ENCODE measurements around the gene PFKM. TPM values are rescaled to one million over a fixed set of nuclear protein-coding genes. Genes with fewer than 3 reads are reported as not detected.

The PFKM gene
- total and polyA plus RNA-seq, 2 of the 4 experiments (the other 2 are of a cell fraction): 56.7 to 82.6 TPM

- dilution Hi-C loops (cut with HindIII; ENCODE audit: low sequenced_read_pairs, unreplicated experiment) (no loop called here), in situ Hi-C loops (cut with MboI; ENCODE audit: low sequenced_read_pairs) (no loop called here), intact Hi-C loops (cut with micrococcal nuclease) (no loop called here)
- Histone ChIP-seq H4K20me1 (ENCODE audit: insufficient read depth, low read length) (no peaks in the 10 kb centered on the region), H2BK5ac (ENCODE audit: low read depth, low read length, poor library complexity, severe bottlenecking) (no peak overlapping the region), H2BK120ac (ENCODE audit: low read depth, low read length) (no peak overlapping the region), H4K8ac (ENCODE audit: low read depth in 2 of 2, low read length in 2 of 2) (no peak overlapping the region), H3K9me1 (ENCODE audit: insufficient read depth, low read length) (peaks cover 4% of the 10 kb centered on the region; the same call in 1 of the 2 replicates), H3K27me3 (ENCODE audit: control insufficient read depth, insufficient read depth, low read length) (no peaks in the 10 kb centered on the region), H3K27ac (ENCODE audit: insufficient read depth, low read length) (no peak overlapping the region), H2AK5ac (ENCODE audit: low read depth, low read length) (no peak overlapping the region), H3K14ac (replicated peaks; ENCODE audit: low read depth, low read length) (no peak overlapping the region), H2AFZ (replicated peaks; ENCODE audit: low read length, poor library complexity) (no peak overlapping the region), H2AK9ac (replicated peaks; ENCODE audit: low read depth, low read length, poor library complexity) (no peak overlapping the region), H3K56ac (ENCODE audit: extremely low read depth, insufficient read depth, low read length) (no peak overlapping the region), H4K91ac (ENCODE audit: insufficient read depth, low read depth, low read length) (no peak overlapping the region), H2BK15ac (ENCODE audit: low read depth, low read length) (no peak overlapping the region), H3K4me1 (ENCODE audit: control insufficient read depth, insufficient read depth, low read length) (no peaks in the 10 kb centered on the region; the same call in 1 of the 2 replicates), H3K9ac (ENCODE audit: low read depth, low read length) (no peak overlapping the region), H2BK20ac (ENCODE audit: low read depth, low read length) (no peak overlapping the region), H3K4me2 (ENCODE audit: low read depth, low read length) (no peak overlapping the region), H3K36me3 (ENCODE audit: control insufficient read depth, insufficient read depth, low read length) (peaks cover 36% of the 10 kb centered on the region), H3K79me1 (ENCODE audit: low read depth in 1 of 2, low read length in 2 of 2) (peaks cover 4 to 27% of the 10 kb centered on the region in 2 experiments; a peak in 3 of 4 replicates), H3K9me3 (ENCODE audit: control insufficient read depth, insufficient read depth, low read length) (no peaks in the 10 kb centered on the region), H3K4ac (ENCODE audit: low read depth, low read length) (no peak overlapping the region), H3K18ac (ENCODE audit: low read depth, low read length) (no peak overlapping the region), H3K4me3 (ENCODE audit: insufficient read depth, low read depth, low read length) (no peak overlapping the region), H3K23ac (ENCODE audit: low read depth, low read length) (no peak overlapping the region), H4K5ac (ENCODE audit: low read depth, low read length) (no peak overlapping the region)
- TF ChIP-seq NFE2L2 (IDR thresholded peaks at IDR 0.05; ENCODE audit: low read depth, low read length): no peak
- no peak for TF ChIP-seq BHLHE40 (IDR thresholded peaks at IDR 0.05; ENCODE audit: low read depth, low read length)
- TF ChIP-seq MAFK (IDR thresholded peaks at IDR 0.05; ENCODE audit: low read depth, low read length): no peak
- no peak for TF ChIP-seq POLR2A (IDR thresholded peaks at IDR 0.05; ENCODE audit: low read depth, low read length)
- TF ChIP-seq ELK1 (IDR thresholded peaks at IDR 0.05; ENCODE audit: borderline replicate concordance, low read depth, low read length): no peak
- TF ChIP-seq RCOR1 (IDR thresholded peaks at IDR 0.05; ENCODE audit: insufficient replicate concordance, low read length): no peak
- TF ChIP-seq SMC3 (IDR thresholded peaks at IDR 0.05; ENCODE audit: low read depth, low read length): no peak
- no peak for TF ChIP-seq FOS (IDR thresholded peaks at IDR 0.05; ENCODE audit: low read depth, low read length)
- no peak for TF ChIP-seq RAD21 (IDR thresholded peaks at IDR 0.05; ENCODE audit: low read length)
- no peak for TF ChIP-seq CEBPB (IDR thresholded peaks at IDR 0.05; ENCODE audit: low read depth, low read length)
- TF ChIP-seq MXI1 (IDR thresholded peaks at IDR 0.05; ENCODE audit: borderline replicate concordance, low read depth, low read length): no peak
- TF ChIP-seq RFX5 (IDR thresholded peaks at IDR 0.05; ENCODE audit: low read depth, low read length): no peak
- no peak for TF ChIP-seq CTCF (conservative IDR thresholded peaks at IDR 0.05; ENCODE audit: low read depth, low read length)
- TF ChIP-seq MAZ (IDR thresholded peaks at IDR 0.05; ENCODE audit: borderline replicate concordance, low read depth, low read length): no peak
- no peak for TF ChIP-seq USF2 (IDR thresholded peaks at IDR 0.05; ENCODE audit: low read depth, low read length)
- TF ChIP-seq CHD1 (IDR thresholded peaks at IDR 0.05; ENCODE audit: low read depth, low read length): no peak
- ChIA-PET POLR2A (ENCODE audit: unreplicated experiment) (no interaction called here), CTCF (no interaction called here)
- no peak for DNase-seq
- WGBS, 2 experiments (ENCODE audit: extremely low coverage in 2 of 2, insufficient read length in 1 of 2): no CpG with 5 or more reads among the region's 1 CpG
- BruUV-seq (replicated peaks): no TSS peak
- ATAC-seq (ENCODE audit: low read depth): no peak
Measured at GRCh38 chr12:48129376-48129775, 10.2 kb downstream of the PFKM start.
